Measurements from ENCODE around the gene BBC3.

GRCh38 chr19:47267350-47267759 is 36.4 kb upstream of the BBC3 start:
- no peak for TF ChIP-seq CTCF (IDR thresholded peaks at IDR 0.05)
- TF ChIP-seq POLR2A (IDR thresholded peaks at IDR 0.05) = no peak
- TF ChIP-seq EP300 (IDR thresholded peaks at IDR 0.05) = no peak

Measured in ovary (tissue), 3 donors.